Measurements from ENCODE around the gene OPRL1.

DNA sequence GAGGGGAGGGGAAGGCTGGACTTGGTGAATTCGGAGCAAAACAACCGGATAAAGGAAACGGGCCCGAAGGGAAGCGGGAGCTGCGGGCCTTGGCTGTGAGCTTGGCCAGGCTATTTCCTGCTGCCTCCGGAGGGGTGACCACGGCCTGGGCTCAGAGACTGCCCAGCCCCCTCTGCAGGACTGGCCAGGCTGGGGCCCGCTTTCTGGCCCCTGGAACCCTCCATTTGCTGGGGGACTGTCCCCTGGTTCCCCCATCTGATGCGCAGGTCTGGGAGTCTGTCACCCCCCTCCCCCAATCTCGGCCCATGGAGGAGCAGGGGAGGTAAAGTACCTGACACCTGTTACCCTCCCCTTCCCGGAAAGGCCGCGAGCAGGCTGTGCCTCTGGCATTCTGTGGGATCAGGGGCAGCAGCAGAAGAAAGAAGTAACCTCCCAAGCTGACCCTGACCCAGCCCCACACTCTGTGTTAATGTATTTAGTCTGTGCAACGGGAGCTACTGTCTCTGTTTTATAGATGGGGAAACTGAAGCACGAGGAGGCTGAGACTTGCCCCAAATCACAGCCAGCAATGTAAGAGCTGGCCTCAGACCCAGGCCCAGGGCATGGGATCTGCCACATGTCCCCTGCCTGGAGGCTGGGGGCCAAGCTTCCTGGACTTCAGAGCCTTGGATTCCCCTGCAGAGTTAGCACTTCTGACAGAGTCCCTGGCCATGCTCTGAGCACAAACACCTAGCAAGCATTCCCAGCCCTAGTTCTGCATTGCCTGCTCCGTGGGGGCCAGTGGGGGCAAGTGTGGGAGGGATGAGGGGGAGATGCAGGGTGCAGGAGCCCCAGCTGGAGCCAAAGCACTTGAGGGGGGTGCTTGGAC is 40.4 kb upstream of the OPRL1 start:
- TF ChIP-seq, protein P1, sequence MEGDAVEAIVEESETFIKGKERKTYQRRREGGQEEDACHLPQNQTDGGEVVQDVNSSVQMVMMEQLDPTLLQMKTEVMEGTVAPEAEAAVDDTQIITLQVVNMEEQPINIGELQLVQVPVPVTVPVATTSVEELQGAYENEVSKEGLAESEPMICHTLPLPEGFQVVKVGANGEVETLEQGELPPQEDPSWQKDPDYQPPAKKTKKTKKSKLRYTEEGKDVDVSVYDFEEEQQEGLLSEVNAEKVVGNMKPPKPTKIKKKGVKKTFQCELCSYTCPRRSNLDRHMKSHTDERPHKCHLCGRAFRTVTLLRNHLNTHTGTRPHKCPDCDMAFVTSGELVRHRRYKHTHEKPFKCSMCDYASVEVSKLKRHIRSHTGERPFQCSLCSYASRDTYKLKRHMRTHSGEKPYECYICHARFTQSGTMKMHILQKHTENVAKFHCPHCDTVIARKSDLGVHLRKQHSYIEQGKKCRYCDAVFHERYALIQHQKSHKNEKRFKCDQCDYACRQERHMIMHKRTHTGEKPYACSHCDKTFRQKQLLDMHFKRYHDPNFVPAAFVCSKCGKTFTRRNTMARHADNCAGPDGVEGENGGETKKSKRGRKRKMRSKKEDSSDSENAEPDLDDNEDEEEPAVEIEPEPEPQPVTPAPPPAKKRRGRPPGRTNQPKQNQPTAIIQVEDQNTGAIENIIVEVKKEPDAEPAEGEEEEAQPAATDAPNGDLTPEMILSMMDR (IDR thresholded peaks at IDR 0.05), result no peak
- TF ChIP-seq POLR2A (IDR thresholded peaks at IDR 0.05), result no peak

Data from lower leg skin (tissue), 3 donors.